HepG2 (cell line): Measurements from ENCODE around the gene IMPDH2. TPM values are rescaled to one million over a fixed set of nuclear protein-coding genes. Genes with fewer than 3 reads are reported as not detected.

Source experiments
- CEBPZ ChIP-seq: IDR thresholded peaks from 2 replicates; pipeline ENCODE4 v1.6.1; 2012; ENCODE audit warnings: low read length, improper control_type of control experiment
- CREB1 ChIP-seq, 2 experiments: fragments of 450-650 bp in 1 of 2; IDR thresholded peaks; 2 replicates each; pipeline ENCODE4 v1.6.1; 2016 to 2017; ENCODE audit warnings: control low read depth in 1 of 2, mild to moderate bottlenecking in 1 of 2, missing compliant biosample characterization in 1 of 2, missing genetic modification characterization in 1 of 2
- DPF2 ChIP-seq: sonication (generic); formaldehyde crosslinking; IDR thresholded peaks from 2 replicates; pipeline ENCODE4 v1.4.0; 2020; ENCODE audit warnings: mild to moderate bottlenecking, low read depth, missing genetic modification reagents, borderline replicate concordance
- HMGXB3 ChIP-seq: sonication (generic); formaldehyde crosslinking; IDR thresholded peaks from 2 replicates; pipeline ENCODE4 v1.4.0; 2020; ENCODE audit warnings: missing genetic modification reagents, borderline replicate concordance
- HMGXB4 ChIP-seq, 2 experiments: sonication (generic) in 1 of 2; formaldehyde crosslinking in 1 of 2; IDR thresholded peaks; 2 replicates each; pipeline versions ENCODE4 v1.4.0 to v1.6.1; 2018 to 2020; ENCODE audit warnings: missing genetic modification reagents in 2 of 2, borderline replicate concordance in 1 of 2, low read depth in 1 of 2, mild to moderate bottlenecking in 1 of 2, missing biosample characterization in 1 of 2
- HOXA5 ChIP-seq: sonication (generic); formaldehyde crosslinking; IDR thresholded peaks from 2 replicates; pipeline ENCODE4 v1.4.0; 2020; ENCODE audit warnings: missing genetic modification reagents
- MAF1 ChIP-seq: sonication (generic); formaldehyde crosslinking; IDR thresholded peaks from 2 replicates; pipeline ENCODE4 v1.5.0; 2020; ENCODE audit warnings: missing genetic modification reagents, borderline replicate concordance
- MXD1 ChIP-seq: sonication (generic); formaldehyde crosslinking; IDR thresholded peaks from 2 replicates; pipeline ENCODE4 v1.4.0; 2020; ENCODE audit warnings: mild to moderate bottlenecking, missing genetic modification reagents
- NCOA1 ChIP-seq: sonication (generic); formaldehyde crosslinking; IDR thresholded peaks from 2 replicates; pipeline ENCODE4 v1.9.0; 2021; ENCODE audit warnings: missing genetic modification reagents
- NKX3-1 ChIP-seq: sonication (generic); formaldehyde crosslinking; IDR thresholded peaks from 2 replicates; pipeline ENCODE4 v1.5.0; 2020; ENCODE audit warnings: missing genetic modification reagents
- PATZ1 ChIP-seq: sonication (generic); formaldehyde crosslinking; IDR thresholded peaks from 2 replicates; pipeline ENCODE4 v1.4.0; 2020; ENCODE audit warnings: missing genetic modification reagents
- PAX8 ChIP-seq: sonication (generic); formaldehyde crosslinking; IDR thresholded peaks from 2 replicates; pipeline ENCODE4 v1.8.0; 2022; ENCODE audit warnings: mild to moderate bottlenecking, missing genetic modification reagents, borderline replicate concordance
- ZNF232 ChIP-seq: sonication (generic); formaldehyde crosslinking; IDR thresholded peaks from 2 replicates; pipeline ENCODE4 v1.4.0; 2020; ENCODE audit warnings: missing genetic modification reagents, borderline replicate concordance
- ZZZ3 ChIP-seq: sonication (generic); formaldehyde crosslinking; IDR thresholded peaks from 2 replicates; pipeline ENCODE4 v1.4.0; 2020; ENCODE audit warnings: missing genetic modification reagents, mild to moderate bottlenecking, borderline replicate concordance
- polyA plus RNA-seq, 8 experiments: library from polyadenylated mRNA; depleted of rRNA in 3 of 8; stranded (reverse) in 7 of 8; unstranded in 1 of 8; fragments of >200 nt; fragmentation: Illumina TruSeq in 4 of 8; extraction: Trizol in 4 of 8; gene quantifications; 2 replicates each; pipeline versions ENCODE4 v1.2.1 to v1.2.3, GENCODE V29; 2011 to 2016; ENCODE audit warnings: low read depth in 4 of 8, missing spikeins in 1 of 8, mixed read lengths in 1 of 8; ENCODE audit not compliant: insufficient read depth in 1 of 8
- total RNA-seq, 5 experiments: library from RNA; depleted of rRNA; stranded (reverse); fragments of >200 nt; fragmentation: Illumina TruSeq; extraction: Trizol; gene quantifications; 2 replicates each; pipeline ENCODE4 v1.2.3, GENCODE V29; 2016; ENCODE audit warnings: low read depth in 1 of 5

Gene IMPDH2
- total and polyA plus RNA-seq, 2 of the 13 experiments (the other 11 are each of a cell fraction or from before 2014, with no cell fraction given): 248 to 260 TPM

- TF ChIP-seq HMGXB3 (CRISPR knock-in tag): 0 out of 2 replicates have a peak, but pooled peaks have one; percentile 48
- TF ChIP-seq CEBPZ: no peak
- TF ChIP-seq MAF1 (CRISPR knock-in tag): peak; percentile 63
- TF ChIP-seq DPF2 (CRISPR knock-in tag): peak; percentile 39; the same call in 1 of the 2 replicates
- peak; percentile 75 for TF ChIP-seq MXD1
- TF ChIP-seq HOXA5: peak; percentile 19; the same call in 1 of the 2 replicates
- peak; percentile 72; the same call in 1 of the 2 replicates for TF ChIP-seq NCOA1 (CRISPR knock-in tag)
- TF ChIP-seq PATZ1 (CRISPR knock-in tag): peak; percentile 84
- TF ChIP-seq ZZZ3 (CRISPR knock-in tag): peak; percentile 56
- TF ChIP-seq PAX8 (CRISPR knock-in tag): peak; percentile 76; the same call in 1 of the 2 replicates
- peak; percentile 79 for TF ChIP-seq CREB1 (IDR thresholded peaks at IDR 0.05)
- no peak for TF ChIP-seq CREB1 (CRISPR knock-in tag; IDR thresholded peaks at IDR 0.05)
- peak; percentile 65 for TF ChIP-seq ZNF232 (CRISPR knock-in tag)
- TF ChIP-seq NKX3-1 (CRISPR knock-in tag): 0 out of 2 replicates have a peak, but pooled peaks have one; percentile 41
- peak in 1 of 2 experiments; percentile 62; a peak in 2 of 4 replicates for TF ChIP-seq HMGXB4 (CRISPR knock-in tag; IDR thresholded peaks at IDR 0.05; ENCODE audit: borderline replicate concordance in 1 of 2, low read depth in 1 of 2)
Measured at GRCh38 chr3:49017971-49018706, 11.1 kb downstream of the IMPDH2 start, which contains the start of gene DALRD3 (continued).
